GM23338 (cell line): ENCODE measurements around the gene HNRNPL. TPM values are rescaled to one million over a fixed set of nuclear protein-coding genes. Genes with fewer than 3 reads are reported as not detected.

Source experiments
- ATAC-seq: fragments of 200-7000 bp; cut with Tn5 transposase; 3 replicates; pipeline ENCODE4 v1.9.1; 2020
- DNase-seq: peaks from one replicate; pipeline ENCODE4 v3.0.0-alpha.2; 2015; ENCODE audit warnings: low spot score
- H2AFZ ChIP-seq: fragments of 200-600 bp; sonication (generic); 2 replicates; pipeline ENCODE4 v1.8.0; 2016; ENCODE audit warnings: antibody characterized with exemption, mild to moderate bottlenecking, moderate library complexity
- H3F3A ChIP-seq: fragments of 200-600 bp; sonication (generic); replicated peaks from 2 replicates; pipeline ENCODE4 v1.8.0; 2017; ENCODE audit warnings: antibody characterized with exemption, mixed run types, low read depth
- H3K27ac ChIP-seq: fragments of 200-600 bp; sonication (generic); 2 replicates; pipeline ENCODE4 v1.6.1; 2016; ENCODE audit warnings: low read depth
- H3K27me3 ChIP-seq: fragments of 200-600 bp; sonication (generic); 2 replicates; pipeline ENCODE4 v1.8.0; 2016; ENCODE audit warnings: mild to moderate bottlenecking, mixed run types, moderate library complexity; ENCODE audit not compliant: insufficient read depth
- H3K36me3 ChIP-seq: fragments of 200-600 bp; sonication (generic); 2 replicates; pipeline ENCODE4 v1.8.0; 2016; ENCODE audit warnings: mild to moderate bottlenecking; ENCODE audit not compliant: insufficient read depth
- H3K4me1 ChIP-seq: fragments of 200-600 bp; sonication (generic); 2 replicates; pipeline ENCODE4 v1.8.0; 2016; ENCODE audit warnings: mild to moderate bottlenecking, moderate library complexity; ENCODE audit not compliant: insufficient read depth
- H3K4me2 ChIP-seq: fragments of 200-600 bp; sonication (generic); 2 replicates; pipeline ENCODE4 v1.7.1; 2017; ENCODE audit warnings: mixed run types
- H3K4me3 ChIP-seq: fragments of 200-600 bp; sonication (generic); 2 replicates; pipeline ENCODE4 v1.6.1; 2016; ENCODE audit warnings: mixed run types
- H3K79me2 ChIP-seq: fragments of 200-600 bp; sonication (generic); replicated peaks from 2 replicates; pipeline ENCODE4 v1.8.0; 2017; ENCODE audit warnings: mild to moderate bottlenecking; ENCODE audit not compliant: insufficient read depth
- H3K9me2 ChIP-seq: fragments of 200-600 bp; sonication (generic); 2 replicates; pipeline ENCODE4 v1.8.0; 2017; ENCODE audit not compliant: insufficient read depth
- H4K20me1 ChIP-seq: fragments of 200-600 bp; sonication (generic); replicated peaks from 2 replicates; pipeline ENCODE4 v1.8.0; 2017; ENCODE audit warnings: mild to moderate bottlenecking; ENCODE audit not compliant: insufficient read depth
- H3K27ac Mint-ChIP-seq: 2 replicates; pipeline ENCODE4 v1.8.0; 2020; ENCODE audit warnings: inconsistent platforms, mild to moderate bottlenecking, moderate library complexity, mixed read lengths
- H3K27me3 Mint-ChIP-seq: 3 replicates; pipeline ENCODE4 v1.8.0; 2022; ENCODE audit warnings: low read depth, mild to moderate bottlenecking, moderate library complexity, mixed read lengths, inconsistent platforms; ENCODE audit not compliant: insufficient read depth, poor library complexity
- H3K36me3 Mint-ChIP-seq: 3 replicates; pipeline ENCODE4 v1.8.0; 2021; ENCODE audit warnings: low read depth, mild to moderate bottlenecking, inconsistent platforms, moderate library complexity, mixed read lengths
- H3K4me1 Mint-ChIP-seq: 3 replicates; pipeline ENCODE4 v1.8.0; 2020; ENCODE audit warnings: mild to moderate bottlenecking, inconsistent platforms, mixed read lengths
- H3K4me3 Mint-ChIP-seq: 3 replicates; pipeline ENCODE4 v1.8.0; 2021; ENCODE audit warnings: moderate library complexity, mild to moderate bottlenecking, inconsistent platforms, mixed read lengths
- H3K9me3 Mint-ChIP-seq: 3 replicates; pipeline ENCODE4 v1.8.0; 2020; ENCODE audit warnings: moderate library complexity, mild to moderate bottlenecking, inconsistent platforms, mixed read lengths
- CREB1 ChIP-seq: fragments of 250-450 bp; sonication (Bioruptor Pico); IDR thresholded peaks from 2 replicates; pipeline ENCODE4 v1.5.0; 2020; ENCODE audit warnings: low read depth, mild to moderate bottlenecking, moderate library complexity
- CTCF ChIP-seq, 2 experiments: fragments of 200-600 bp in 1 of 2; sonication (generic) in 1 of 2; conservative IDR thresholded peaks; 2 replicates each; pipeline versions ENCODE4 v1.5.1 to v1.6.1; 2016 to 2017; ENCODE audit warnings: antibody characterized with exemption in 2 of 2, low read depth in 2 of 2, mild to moderate bottlenecking in 2 of 2, moderate library complexity in 1 of 2
- EZH2phosphoT487 ChIP-seq: fragments of 200-600 bp; sonication (generic); IDR thresholded peaks from one replicate; pipeline ENCODE4 v1.8.1; 2018; ENCODE audit warnings: antibody characterized with exemption; ENCODE audit not compliant: unreplicated experiment
- JUNB ChIP-seq: IDR thresholded peaks from one replicate; pipeline ENCODE4 v1.6.1; 2016; ENCODE audit warnings: antibody characterized with exemption; ENCODE audit not compliant: unreplicated experiment
- STAT1 ChIP-seq: IDR thresholded peaks from one replicate; pipeline ENCODE4 v1.6.1; 2016; ENCODE audit warnings: antibody characterized with exemption; ENCODE audit not compliant: unreplicated experiment
- ZNF114 ChIP-seq: fragments of 250-450 bp; sonication (Bioruptor Pico); IDR thresholded peaks from 2 replicates; pipeline ENCODE4 v1.5.0; 2020; ENCODE audit warnings: mild to moderate bottlenecking, moderate library complexity
- ZNF331 ChIP-seq: fragments of 250-450 bp; sonication (Bioruptor Pico); IDR thresholded peaks from 2 replicates; pipeline ENCODE4 v1.5.0; 2020; ENCODE audit warnings: low read depth, mild to moderate bottlenecking, moderate library complexity
- polyA plus RNA-seq: library from polyadenylated mRNA; unstranded; fragments of >200 nt; fragmentation: Nextera tagmentation; extraction: Ambion mirVana; gene quantifications from 2 replicates; pipeline ENCODE4 v1.2.1, GENCODE V29; 2016
- total RNA-seq: library from RNA; depleted of rRNA; stranded (reverse); fragments of >200 nt; shearing (Covaris generic); gene quantifications from 2 replicates; pipeline ENCODE4 v1.2.3, GENCODE V29; 2014
- TF ChIP-seq, protein P1 (sequence below): fragments of 250-450 bp; sonication (Bioruptor Pico); IDR thresholded peaks from 2 replicates; pipeline ENCODE4 v1.5.0; 2020; ENCODE audit warnings: mild to moderate bottlenecking, moderate library complexity
- TF ChIP-seq, protein P2 (sequence below): IDR thresholded peaks from 2 replicates; pipeline ENCODE4 v1.6.1; 2016; ENCODE audit warnings: antibody characterized with exemption

HNRNPL gene
- total and polyA plus RNA-seq, 2 experiments from 2014 or later: 580 to 664 TPM

DNA sequence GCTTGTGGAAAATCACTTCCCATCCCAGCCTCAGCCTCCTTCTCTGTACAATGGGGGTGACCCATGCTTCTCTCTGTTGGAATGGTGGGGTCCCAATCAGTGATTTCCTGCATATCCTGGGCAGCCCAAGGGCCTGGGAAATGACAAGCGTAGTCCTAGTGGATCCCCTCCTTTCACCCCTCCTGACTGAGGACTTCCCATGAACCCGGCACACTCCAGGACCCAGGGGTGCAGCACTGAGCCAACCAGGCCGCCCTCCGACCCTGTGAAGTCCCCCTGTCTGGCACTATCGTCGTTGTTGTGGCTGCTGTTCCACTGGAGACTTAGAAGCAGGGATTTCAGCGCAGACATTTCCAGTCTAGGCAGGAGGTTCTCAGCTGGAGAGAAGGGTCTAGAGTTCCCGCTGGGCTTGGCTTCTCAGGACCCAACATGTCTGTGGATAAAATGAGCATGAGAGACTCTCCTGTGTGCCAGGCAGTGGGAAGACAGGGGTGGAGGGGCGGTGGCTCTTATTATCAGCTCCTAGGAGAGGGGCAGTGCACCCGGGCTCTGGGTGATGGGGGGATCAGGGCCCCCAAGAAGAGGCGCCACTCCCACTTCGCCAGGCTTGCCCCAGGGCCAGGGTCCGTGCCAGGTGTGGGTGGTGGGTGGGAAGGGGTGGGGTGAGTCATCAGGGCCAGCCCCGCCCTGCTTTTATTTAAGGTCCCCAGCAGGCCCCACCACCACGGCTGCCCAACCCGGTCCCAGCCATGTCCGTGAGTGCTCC, 61.1 kb downstream of the HNRNPL start, which contains the start of gene LGALS7B:
Gene LGALS7B (plus strand): TSS at position 723 of the 766 bp plus-strand sequence. CDS start 27 bp downstream, at position 750.
- H3K27me3 Mint-ChIP-seq: peaks cover 15% of the 10 kb centered on the region
- H3K27ac Mint-ChIP-seq: no peak within 1 kb of the TSS
- no peak within 1 kb of the TSS for H3K4me3 Mint-ChIP-seq
- TF ChIP-seq ZNF331 (no peak), CREB1 (CRISPR knock-in tag) (no peak)
- Histone ChIP-seq H3K79me2 (no peaks in the 10 kb centered on the region), H4K20me1 (no peaks in the 10 kb centered on the region), H2AFZ (0 out of 2 replicates have a peak within 1 kb of the TSS, but pooled peaks have one; percentile 14), H3K4me2 (no peak within 1 kb of the TSS), H3K4me3 (no peak within 1 kb of the TSS), H3F3A (no peaks in the 10 kb centered on the region), H3K27ac (no peak within 1 kb of the TSS), H3K9me2 (no peaks in the 10 kb centered on the region), H3K4me1 (peaks cover 6% of the 10 kb centered on the region; the same call in 1 of the 2 replicates), H3K27me3 (peaks cover 8% of the 10 kb centered on the region; the same call in 1 of the 2 replicates), H3K36me3 (no peaks in the 10 kb centered on the region)
- no peaks in the 10 kb centered on the region; the same call in 2 of the 3 replicates for H3K9me3 Mint-ChIP-seq
- no peaks in the 10 kb centered on the region for H3K36me3 Mint-ChIP-seq
- ATAC-seq (no peak), DNase-seq (peak; percentile 7)
- H3K4me1 Mint-ChIP-seq: peaks cover 4% of the 10 kb centered on the region

DNA sequence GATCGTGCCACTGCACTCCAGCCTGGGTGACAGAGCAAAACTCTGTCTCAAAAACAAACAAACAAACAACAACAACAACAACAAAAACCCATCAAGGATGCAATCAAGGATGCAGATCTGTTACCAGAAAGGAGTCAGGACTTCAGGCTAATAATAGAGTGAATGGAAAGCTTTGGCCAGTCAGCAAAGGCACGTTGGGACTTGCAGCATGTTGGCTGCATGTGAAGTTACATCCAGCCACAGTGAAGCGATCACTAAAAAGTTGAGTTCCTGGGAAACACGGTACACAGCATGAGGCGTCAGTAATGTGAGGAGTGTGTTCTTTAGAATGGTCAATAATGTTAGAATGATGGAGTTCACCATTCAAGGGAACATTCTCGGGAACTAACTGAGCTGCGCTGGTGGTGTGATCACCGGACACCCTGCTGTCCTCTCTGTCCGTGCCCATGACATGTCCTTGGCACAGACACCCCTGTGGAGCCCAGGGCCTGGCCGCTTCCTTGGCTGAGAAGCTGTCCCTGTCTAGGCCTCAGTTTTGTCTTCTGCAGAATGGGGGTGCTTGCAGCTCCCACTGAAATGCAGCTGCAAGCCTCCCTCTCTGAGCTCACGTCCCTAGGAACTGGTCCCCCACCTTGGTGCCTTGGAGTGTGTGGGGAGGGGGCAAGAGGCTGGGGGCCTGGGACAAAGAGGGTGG, 63.1 kb downstream of the HNRNPL start:
- Histone ChIP-seq H3K27me3 (0 out of 2 replicates have a peak, but pooled peaks cover 2% of the 10 kb centered on the region), H3K4me1 (no peaks in the 10 kb centered on the region), H3K79me2 (no peaks in the 10 kb centered on the region), H3K4me3 (no peak overlapping the region), H2AFZ (peak overlapping the region; percentile 84; the same call in 1 of the 2 replicates), H4K20me1 (no peaks in the 10 kb centered on the region), H3K27ac (no peak overlapping the region), H3K9me2 (no peaks in the 10 kb centered on the region), H3K4me2 (no peak overlapping the region), H3F3A (no peaks in the 10 kb centered on the region), H3K36me3 (no peaks in the 10 kb centered on the region)
- H3K4me3 Mint-ChIP-seq: no peak overlapping the region
- H3K9me3 Mint-ChIP-seq: no peaks in the 10 kb centered on the region; the same call in 2 of the 3 replicates
- H3K27me3 Mint-ChIP-seq: peaks cover 6% of the 10 kb centered on the region
- DNase-seq (no peak), ATAC-seq (no peak)
- H3K27ac Mint-ChIP-seq: no peak overlapping the region
- H3K4me1 Mint-ChIP-seq: no peaks in the 10 kb centered on the region; the same call in 2 of the 3 replicates
- no peaks in the 10 kb centered on the region for H3K36me3 Mint-ChIP-seq
- TF ChIP-seq, protein P1, sequence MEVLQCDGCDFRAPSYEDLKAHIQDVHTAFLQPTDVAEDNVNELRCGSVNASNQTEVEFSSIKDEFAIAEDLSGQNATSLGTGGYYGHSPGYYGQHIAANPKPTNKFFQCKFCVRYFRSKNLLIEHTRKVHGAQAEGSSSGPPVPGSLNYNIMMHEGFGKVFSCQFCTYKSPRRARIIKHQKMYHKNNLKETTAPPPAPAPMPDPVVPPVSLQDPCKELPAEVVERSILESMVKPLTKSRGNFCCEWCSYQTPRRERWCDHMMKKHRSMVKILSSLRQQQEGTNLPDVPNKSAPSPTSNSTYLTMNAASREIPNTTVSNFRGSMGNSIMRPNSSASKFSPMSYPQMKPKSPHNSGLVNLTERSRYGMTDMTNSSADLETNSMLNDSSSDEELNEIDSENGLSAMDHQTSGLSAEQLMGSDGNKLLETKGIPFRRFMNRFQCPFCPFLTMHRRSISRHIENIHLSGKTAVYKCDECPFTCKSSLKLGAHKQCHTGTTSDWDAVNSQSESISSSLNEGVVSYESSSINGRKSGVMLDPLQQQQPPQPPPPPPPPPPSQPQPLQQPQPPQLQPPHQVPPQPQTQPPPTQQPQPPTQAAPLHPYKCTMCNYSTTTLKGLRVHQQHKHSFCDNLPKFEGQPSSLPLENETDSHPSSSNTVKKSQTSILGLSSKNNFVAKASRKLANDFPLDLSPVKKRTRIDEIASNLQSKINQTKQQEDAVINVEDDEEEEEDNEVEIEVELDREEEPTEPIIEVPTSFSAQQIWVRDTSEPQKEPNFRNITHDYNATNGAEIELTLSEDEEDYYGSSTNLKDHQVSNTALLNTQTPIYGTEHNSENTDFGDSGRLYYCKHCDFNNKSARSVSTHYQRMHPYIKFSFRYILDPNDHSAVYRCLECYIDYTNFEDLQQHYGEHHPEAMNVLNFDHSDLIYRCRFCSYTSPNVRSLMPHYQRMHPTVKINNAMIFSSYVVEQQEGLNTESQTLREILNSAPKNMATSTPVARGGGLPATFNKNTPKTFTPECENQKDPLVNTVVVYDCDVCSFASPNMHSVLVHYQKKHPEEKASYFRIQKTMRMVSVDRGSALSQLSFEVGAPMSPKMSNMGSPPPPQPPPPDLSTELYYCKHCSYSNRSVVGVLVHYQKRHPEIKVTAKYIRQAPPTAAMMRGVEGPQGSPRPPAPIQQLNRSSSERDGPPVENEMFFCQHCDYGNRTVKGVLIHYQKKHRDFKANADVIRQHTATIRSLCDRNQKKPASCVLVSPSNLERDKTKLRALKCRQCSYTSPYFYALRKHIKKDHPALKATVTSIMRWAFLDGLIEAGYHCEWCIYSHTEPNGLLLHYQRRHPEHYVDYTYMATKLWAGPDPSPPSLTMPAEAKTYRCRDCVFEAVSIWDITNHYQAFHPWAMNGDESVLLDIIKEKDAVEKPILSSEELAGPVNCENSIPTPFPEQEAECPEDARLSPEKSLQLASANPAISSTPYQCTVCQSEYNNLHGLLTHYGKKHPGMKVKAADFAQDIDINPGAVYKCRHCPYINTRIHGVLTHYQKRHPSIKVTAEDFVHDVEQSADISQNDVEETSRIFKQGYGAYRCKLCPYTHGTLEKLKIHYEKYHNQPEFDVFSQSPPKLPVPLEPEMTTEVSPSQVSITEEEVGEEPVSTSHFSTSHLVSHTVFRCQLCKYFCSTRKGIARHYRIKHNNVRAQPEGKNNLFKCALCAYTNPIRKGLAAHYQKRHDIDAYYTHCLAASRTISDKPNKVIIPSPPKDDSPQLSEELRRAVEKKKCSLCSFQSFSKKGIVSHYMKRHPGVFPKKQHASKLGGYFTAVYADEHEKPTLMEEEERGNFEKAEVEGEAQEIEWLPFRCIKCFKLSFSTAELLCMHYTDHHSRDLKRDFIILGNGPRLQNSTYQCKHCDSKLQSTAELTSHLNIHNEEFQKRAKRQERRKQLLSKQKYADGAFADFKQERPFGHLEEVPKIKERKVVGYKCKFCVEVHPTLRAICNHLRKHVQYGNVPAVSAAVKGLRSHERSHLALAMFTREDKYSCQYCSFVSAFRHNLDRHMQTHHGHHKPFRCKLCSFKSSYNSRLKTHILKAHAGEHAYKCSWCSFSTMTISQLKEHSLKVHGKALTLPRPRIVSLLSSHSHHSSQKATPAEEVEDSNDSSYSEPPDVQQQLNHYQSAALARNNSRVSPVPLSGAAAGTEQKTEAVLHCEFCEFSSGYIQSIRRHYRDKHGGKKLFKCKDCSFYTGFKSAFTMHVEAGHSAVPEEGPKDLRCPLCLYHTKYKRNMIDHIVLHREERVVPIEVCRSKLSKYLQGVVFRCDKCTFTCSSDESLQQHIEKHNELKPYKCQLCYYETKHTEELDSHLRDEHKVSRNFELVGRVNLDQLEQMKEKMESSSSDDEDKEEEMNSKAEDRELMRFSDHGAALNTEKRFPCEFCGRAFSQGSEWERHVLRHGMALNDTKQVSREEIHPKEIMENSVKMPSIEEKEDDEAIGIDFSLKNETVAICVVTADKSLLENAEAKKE: no peak
- TF ChIP-seq STAT1 (no peak), CTCF (conservative IDR thresholded peaks at IDR 0.05; ENCODE audit: low read depth in 2 of 2) (no peak), EZH2phosphoT487 (no peak), ZNF114 (CRISPR knock-in tag) (no peak), JUNB (no peak)
- TF ChIP-seq, protein P2, sequence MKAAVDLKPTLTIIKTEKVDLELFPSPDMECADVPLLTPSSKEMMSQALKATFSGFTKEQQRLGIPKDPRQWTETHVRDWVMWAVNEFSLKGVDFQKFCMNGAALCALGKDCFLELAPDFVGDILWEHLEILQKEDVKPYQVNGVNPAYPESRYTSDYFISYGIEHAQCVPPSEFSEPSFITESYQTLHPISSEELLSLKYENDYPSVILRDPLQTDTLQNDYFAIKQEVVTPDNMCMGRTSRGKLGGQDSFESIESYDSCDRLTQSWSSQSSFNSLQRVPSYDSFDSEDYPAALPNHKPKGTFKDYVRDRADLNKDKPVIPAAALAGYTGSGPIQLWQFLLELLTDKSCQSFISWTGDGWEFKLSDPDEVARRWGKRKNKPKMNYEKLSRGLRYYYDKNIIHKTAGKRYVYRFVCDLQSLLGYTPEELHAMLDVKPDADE: no peak
